NK-92 treated with Interleukin-12 subunit alpha and Interleukin-12 subunit beta, amount 100 ng/mL, for 24 hours (cell line): ENCODE measurements around the gene MYO1D.
"Not testable (repeated sequence)": the region's sequence is repeated elsewhere in the genome, so short reads cannot be mapped to it uniquely, and the experiment has no call there.

ENCODE experiments used
- DNase-seq: peaks from one replicate; lab custom pipeline; 2025; lab: John Stamatoyannopoulos, UW

Gene MYO1D

GRCh38 chr17:32876417-32877163, at the start of gene MYO1D:
Gene MYO1D, minus strand, starts transcription at chr17:32877124. Its CDS starts 252 bp downstream, at chr17:32876872.
- no peak for DNase-seq

GRCh38 chr17:32926183-32926582, 49.3 kb upstream of the MYO1D start:
- DNase-seq: no peak

- DNase-seq: not testable (repeated sequence)
Observed at GRCh38 chr17:32923905-32924304, 47.0 kb upstream of the MYO1D start.

GRCh38 chr17:32921017-32921416, 44.1 kb upstream of the MYO1D start:
- no peak for DNase-seq

- DNase-seq: no peak
Observed at GRCh38 chr17:32920293-32920692, 43.4 kb upstream of the MYO1D start.

- not testable (repeated sequence) for DNase-seq
Observed at GRCh38 chr17:32919876-32920275, 43.0 kb upstream of the MYO1D start.

GRCh38 chr17:32917842-32918241, 40.9 kb upstream of the MYO1D start:
- DNase-seq: no peak

- no peak for DNase-seq
Observed at GRCh38 chr17:32917081-32917480, 40.2 kb upstream of the MYO1D start.

- no peak for DNase-seq
Observed at GRCh38 chr17:32916134-32916533, 39.2 kb upstream of the MYO1D start.

- no peak for DNase-seq
Observed at GRCh38 chr17:32915245-32915644, 38.3 kb upstream of the MYO1D start.

- no peak for DNase-seq
Observed at GRCh38 chr17:32914181-32914580, 37.3 kb upstream of the MYO1D start.

GRCh38 chr17:32913593-32913992, 36.7 kb upstream of the MYO1D start:
- no peak for DNase-seq

GRCh38 chr17:32912218-32912897, 35.4 kb upstream of the MYO1D start:
- DNase-seq: no peak

GRCh38 chr17:32910769-32911168, 33.8 kb upstream of the MYO1D start:
- DNase-seq: no peak

GRCh38 chr17:32909787-32910369, 33.0 kb upstream of the MYO1D start:
- DNase-seq: peak; percentile 37

- DNase-seq: no peak
Observed at GRCh38 chr17:32907583-32907982, 30.7 kb upstream of the MYO1D start.

GRCh38 chr17:32904891-32905290, 28.0 kb upstream of the MYO1D start:
- DNase-seq: no peak

GRCh38 chr17:32903774-32904673, 27.1 kb upstream of the MYO1D start:
- DNase-seq: no peak

GRCh38 chr17:32901743-32902142, 24.8 kb upstream of the MYO1D start:
- no peak for DNase-seq

- DNase-seq: no peak
Observed at GRCh38 chr17:32899236-32900013, 22.5 kb upstream of the MYO1D start.

- no peak for DNase-seq
Observed at GRCh38 chr17:32896647-32897258, 19.8 kb upstream of the MYO1D start.
